A673 (cell line): ENCODE measurements around the gene GALNT2. TPM values are rescaled to one million over a fixed set of nuclear protein-coding genes. Genes with fewer than 3 reads are reported as not detected.

Source experiments
- BruUV-seq: library from RNA; stranded (reverse); fragments of 400-500 nt; replicated peaks from 2 replicates; lab custom pipeline; 2021; lab: Mats Ljungman, UMichigan
- CTCF ChIA-PET: fragments of 300-600 bp; sonication (Branson Sonifier 250); formaldehyde crosslinking; loops from one replicate; lab custom pipeline; 2022; ENCODE audit warnings: antibody characterized with exemption; lab: Charles Lee
- POLR2A ChIA-PET: fragments of 300-600 bp; sonication (Branson Sonifier 250); formaldehyde crosslinking; loops from one replicate; lab custom pipeline; 2022; ENCODE audit warnings: antibody characterized with exemption; ENCODE audit not compliant: low non-redundant PET; lab: Charles Lee
- DNase-seq: peaks from one replicate; pipeline ENCODE4 v3.0.0-alpha.2; 2015; ENCODE audit warnings: low spot score
- H3K27ac ChIP-seq: fragments of 200-600 bp; sonication (generic); 2 replicates; pipeline ENCODE4 v1.5.1; 2016; ENCODE audit warnings: mixed run types, low read depth, mild to moderate bottlenecking, mixed read lengths, antibody characterized with exemption, low read length; ENCODE audit not compliant: poor library complexity, severe bottlenecking
- H3K27me3 ChIP-seq: fragments of 200-600 bp; sonication (generic); replicated peaks from 2 replicates; pipeline ENCODE4 v1.6.1; 2017; ENCODE audit warnings: mixed run types, low read depth, mild to moderate bottlenecking, mixed read lengths, antibody characterized with exemption, low read length; ENCODE audit not compliant: insufficient read depth, poor library complexity
- H3K36me3 ChIP-seq: fragments of 200-600 bp; sonication (generic); 2 replicates; pipeline ENCODE4 v1.6.1; 2016; ENCODE audit warnings: mixed run types, mild to moderate bottlenecking, mixed read lengths, antibody characterized with exemption, low read length; ENCODE audit not compliant: insufficient read depth, poor library complexity, severe bottlenecking
- H3K4me1 ChIP-seq: fragments of 200-600 bp; sonication (generic); 2 replicates; pipeline ENCODE4 v1.6.1; 2017; ENCODE audit warnings: mixed run types, mild to moderate bottlenecking, mixed read lengths, antibody characterized with exemption, low read length; ENCODE audit not compliant: insufficient read depth, poor library complexity, severe bottlenecking
- H3K4me3 ChIP-seq: fragments of 200-600 bp; sonication (generic); 2 replicates; pipeline ENCODE4 v1.5.1; 2016; ENCODE audit warnings: low read depth, mixed run types, mild to moderate bottlenecking, mixed read lengths, low read length; ENCODE audit not compliant: poor library complexity, severe bottlenecking
- H3K9me3 ChIP-seq: fragments of 200-600 bp; sonication (generic); 2 replicates; pipeline ENCODE4 v1.6.1; 2016; ENCODE audit warnings: mixed run types, low read depth, mild to moderate bottlenecking, mixed read lengths, antibody characterized with exemption, low read length; ENCODE audit not compliant: poor library complexity, severe bottlenecking
- EZH2 ChIP-seq: fragments of 200-600 bp; sonication (generic); IDR thresholded peaks from 2 replicates; pipeline ENCODE4 v1.6.1; 2017; ENCODE audit warnings: borderline replicate concordance, low read depth, mild to moderate bottlenecking, mixed read lengths, antibody characterized with exemption, low read length; ENCODE audit not compliant: poor library complexity, severe bottlenecking
- intact Hi-C: fragments of 100-400 bp; cut with micrococcal nuclease; formaldehyde crosslinking; loops from one replicate; pipeline ENCODE4 v1.10.0; 2022; ENCODE audit not compliant: unreplicated experiment
- total RNA-seq: library from RNA; stranded (reverse); gene quantifications from 2 replicates; pipeline ENCODE4 v1.2.3, GENCODE V29; 2021
- TF ChIP-seq, protein P1 (sequence below): fragments of 300-800, 200-600 bp; sonication (generic); conservative IDR thresholded peaks from 2 replicates; pipeline ENCODE4 v1.5.1; 2017; ENCODE audit warnings: low read depth, mild to moderate bottlenecking, antibody characterized with exemption, low read length, moderate library complexity, mixed read lengths

GALNT2 gene
- total RNA-seq, 1 experiment from 2014 or later = 94.6 TPM

DNA sequence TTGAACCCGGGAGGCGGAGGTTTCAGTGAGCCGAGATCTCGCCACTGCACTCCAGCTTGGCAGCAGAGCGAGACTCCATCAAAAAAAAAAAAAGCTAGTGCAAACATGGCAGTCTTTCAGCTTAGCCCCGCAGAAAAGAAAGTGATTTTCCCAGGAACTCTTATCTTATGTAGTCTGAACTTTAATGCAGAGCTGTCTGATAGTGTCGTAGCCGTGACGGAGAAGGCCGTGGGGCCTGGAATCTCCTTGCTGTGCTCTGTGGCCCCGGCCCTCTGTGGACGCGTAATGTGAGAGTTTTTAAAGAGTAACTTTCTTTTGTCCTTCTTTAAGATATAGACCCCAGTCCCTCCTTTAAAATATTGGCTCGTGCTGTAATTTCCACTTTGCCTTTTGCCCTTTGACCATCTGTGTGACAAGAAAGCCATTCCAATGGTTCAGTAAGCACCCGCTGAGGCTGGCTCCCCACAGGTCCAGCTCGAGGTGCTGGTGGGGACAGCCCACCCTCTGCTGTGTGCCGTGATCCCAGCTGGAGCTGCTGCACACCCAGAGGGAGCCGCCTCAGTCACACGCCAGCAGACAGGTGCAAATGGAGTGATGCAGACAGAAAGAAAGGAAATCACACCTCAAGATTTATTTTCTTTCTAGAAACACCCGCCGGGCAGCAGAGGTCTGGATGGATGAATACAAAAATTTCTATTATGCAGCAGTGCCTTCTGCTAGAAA lies 195.1 kb downstream of the GALNT2 start:
- no peak overlapping the region for H3K27ac ChIP-seq
- peaks cover 10% of the 10 kb centered on the region for H3K36me3 ChIP-seq
- no peaks in the 10 kb centered on the region for H3K4me1 ChIP-seq
- TF ChIP-seq, protein P1, sequence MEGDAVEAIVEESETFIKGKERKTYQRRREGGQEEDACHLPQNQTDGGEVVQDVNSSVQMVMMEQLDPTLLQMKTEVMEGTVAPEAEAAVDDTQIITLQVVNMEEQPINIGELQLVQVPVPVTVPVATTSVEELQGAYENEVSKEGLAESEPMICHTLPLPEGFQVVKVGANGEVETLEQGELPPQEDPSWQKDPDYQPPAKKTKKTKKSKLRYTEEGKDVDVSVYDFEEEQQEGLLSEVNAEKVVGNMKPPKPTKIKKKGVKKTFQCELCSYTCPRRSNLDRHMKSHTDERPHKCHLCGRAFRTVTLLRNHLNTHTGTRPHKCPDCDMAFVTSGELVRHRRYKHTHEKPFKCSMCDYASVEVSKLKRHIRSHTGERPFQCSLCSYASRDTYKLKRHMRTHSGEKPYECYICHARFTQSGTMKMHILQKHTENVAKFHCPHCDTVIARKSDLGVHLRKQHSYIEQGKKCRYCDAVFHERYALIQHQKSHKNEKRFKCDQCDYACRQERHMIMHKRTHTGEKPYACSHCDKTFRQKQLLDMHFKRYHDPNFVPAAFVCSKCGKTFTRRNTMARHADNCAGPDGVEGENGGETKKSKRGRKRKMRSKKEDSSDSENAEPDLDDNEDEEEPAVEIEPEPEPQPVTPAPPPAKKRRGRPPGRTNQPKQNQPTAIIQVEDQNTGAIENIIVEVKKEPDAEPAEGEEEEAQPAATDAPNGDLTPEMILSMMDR = no peak
- TF ChIP-seq EZH2 = no peak
- no peaks in the 10 kb centered on the region for H3K9me3 ChIP-seq
- CTCF ChIA-PET = interaction anchor here (0.7 kb wide), 1 partner anchor 380 kb away, joined by 3 read pairs; no protein-coding TSS in a partner anchor
- H3K27me3 ChIP-seq = no peaks in the 10 kb centered on the region
- intact Hi-C loops = no loop called here
- no TSS peak for BruUV-seq
- no peak for DNase-seq
- no peak overlapping the region for H3K4me3 ChIP-seq
- POLR2A ChIA-PET = no interaction called here

DNA sequence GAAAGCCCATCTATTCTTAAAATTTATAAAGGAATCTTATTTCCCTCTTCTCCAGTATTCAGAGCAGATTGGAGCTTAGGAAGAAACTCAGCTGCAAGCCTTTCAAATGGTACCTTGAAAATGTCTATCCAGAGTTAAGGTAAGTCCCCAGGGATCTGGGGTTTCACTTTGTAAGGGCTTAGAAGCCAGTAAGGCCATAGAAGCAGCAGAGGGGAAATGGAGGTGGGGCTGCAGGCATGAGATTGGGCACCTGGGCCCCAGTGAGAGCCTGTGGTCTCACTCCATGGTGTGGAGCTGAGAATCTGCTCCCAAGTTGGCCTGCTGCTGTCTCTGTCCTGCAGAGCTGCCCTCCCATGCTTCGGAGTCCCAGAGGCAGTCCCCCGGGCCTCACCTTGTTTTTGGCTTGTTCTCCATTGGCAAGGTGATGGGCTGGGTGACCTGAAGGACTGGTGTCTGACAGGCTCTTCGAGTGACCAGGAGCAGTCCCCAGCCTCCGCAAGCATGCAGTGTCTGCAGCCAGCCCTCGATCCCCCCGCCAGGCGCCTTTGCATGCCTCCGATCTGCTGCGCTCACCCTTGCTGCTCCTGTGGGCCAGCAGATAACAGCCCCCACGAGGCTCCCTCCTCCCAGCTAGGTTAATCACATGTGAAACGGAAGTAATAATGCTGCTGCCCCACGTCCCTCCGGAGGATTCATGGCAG lies 196.0 kb downstream of the GALNT2 start:
- no TSS peak for BruUV-seq
- POLR2A ChIA-PET = no interaction called here
- no peak for TF ChIP-seq EZH2
- TF ChIP-seq, protein P1 = no peak
- no peaks in the 10 kb centered on the region for H3K9me3 ChIP-seq
- no peaks in the 10 kb centered on the region for H3K27me3 ChIP-seq
- no peak overlapping the region for H3K4me3 ChIP-seq
- CTCF ChIA-PET = no interaction called here
- no peaks in the 10 kb centered on the region for H3K4me1 ChIP-seq
- intact Hi-C loops = no loop called here
- H3K27ac ChIP-seq = no peak overlapping the region
- peaks cover 10% of the 10 kb centered on the region for H3K36me3 ChIP-seq
- no peak for DNase-seq

DNA sequence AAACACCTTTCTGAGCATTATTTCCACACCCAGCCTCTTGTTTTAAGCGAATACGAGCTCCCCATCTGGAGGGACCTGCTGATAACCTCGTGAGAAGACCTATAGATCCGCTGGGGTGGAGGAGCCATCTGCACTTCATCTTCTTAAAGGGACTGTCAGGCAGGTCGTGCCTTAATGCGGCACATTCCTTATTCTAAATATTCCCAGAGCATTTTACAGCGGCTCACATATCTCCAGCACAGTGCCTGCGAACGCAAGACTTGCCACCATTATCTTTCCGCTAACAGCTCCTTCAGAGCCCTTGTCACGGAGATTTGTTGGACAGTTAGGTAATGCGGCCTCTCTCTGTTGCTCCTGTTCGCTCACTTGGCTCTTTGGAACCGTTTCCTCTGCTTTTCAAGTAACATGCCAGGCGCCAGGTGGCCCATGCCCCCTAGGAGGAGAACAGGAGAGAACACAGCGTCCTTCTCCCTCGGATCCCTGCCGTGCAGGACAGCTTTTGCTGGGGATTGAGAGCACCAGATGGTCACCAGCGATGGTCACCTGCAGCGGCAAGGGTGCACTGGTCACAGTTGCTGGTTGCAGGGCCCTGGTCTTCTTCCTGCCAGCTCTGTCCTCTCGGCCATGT lies 196.6 kb downstream of the GALNT2 start:
- intact Hi-C loops = no loop called here
- H3K4me1 ChIP-seq = peaks cover 4% of the 10 kb centered on the region
- H3K9me3 ChIP-seq = no peaks in the 10 kb centered on the region
- no peak for TF ChIP-seq EZH2
- TF ChIP-seq, protein P1 = no peak
- H3K27me3 ChIP-seq = no peaks in the 10 kb centered on the region
- no TSS peak for BruUV-seq
- POLR2A ChIA-PET = no interaction called here
- DNase-seq = no peak
- no peak overlapping the region for H3K4me3 ChIP-seq
- CTCF ChIA-PET = no interaction called here
- no peak overlapping the region for H3K27ac ChIP-seq
- H3K36me3 ChIP-seq = peaks cover 10% of the 10 kb centered on the region
